ENCODE measurements around the gene KRTAP4-12.
"Not testable (repeated sequence)": the region's sequence is repeated elsewhere in the genome, so short reads cannot be mapped to it uniquely, and the experiment has no call there.

Gene KRTAP4-12

GRCh38 chr17:41123292-41123990 is 541 bp downstream of the KRTAP4-12 start:
- DNase-seq: not testable (repeated sequence)

GRCh38 chr17:41121742-41122141 is 2.2 kb downstream of the KRTAP4-12 start:
- DNase-seq: no peak

GRCh38 chr17:41119696-41120690 is 4.0 kb downstream of the KRTAP4-12 start:
- not testable (repeated sequence) for DNase-seq

GRCh38 chr17:41118721-41119120 is 5.3 kb downstream of the KRTAP4-12 start:
- no peak for DNase-seq

GRCh38 chr17:41117846-41118386 is 6.1 kb downstream of the KRTAP4-12 start, which contains the start of gene KRTAP4-11:
Gene KRTAP4-11 (minus strand): TSS chr17:41118373. CDS start chr17:41118315, 58 bp downstream.
- DNase-seq: not testable (repeated sequence)

GRCh38 chr17:41116297-41116696 is 7.7 kb downstream of the KRTAP4-12 start:
- no peak for DNase-seq

GRCh38 chr17:41111151-41111885 is 12.7 kb downstream of the KRTAP4-12 start:
- no peak for DNase-seq

GRCh38 chr17:41108728-41109386 is 15.1 kb downstream of the KRTAP4-12 start:
- not testable (repeated sequence) for DNase-seq

GRCh38 chr17:41107941-41108450 is 16.0 kb downstream of the KRTAP4-12 start:
- DNase-seq: no peak

- not testable (repeated sequence) for DNase-seq
Measured at GRCh38 chr17:41105347-41105746, 18.6 kb downstream of the KRTAP4-12 start, which contains the start of gene KRTAP4-9. Gene KRTAP4-9 (plus strand): TSS chr17:41105389. CDS start chr17:41105389, 0 bp downstream.

- DNase-seq: not testable (repeated sequence)
Measured at GRCh38 chr17:41104386-41105038, 19.5 kb downstream of the KRTAP4-12 start.

GRCh38 chr17:41103896-41104295 is 20.1 kb downstream of the KRTAP4-12 start:
- no peak for DNase-seq

GRCh38 chr17:41101586-41102259 is 22.3 kb downstream of the KRTAP4-12 start, which contains the start of gene KRTAP4-16:
Gene KRTAP4-16 (minus strand): TSS chr17:41102209. CDS start chr17:41102209, 0 bp downstream.
- no peak for DNase-seq

- DNase-seq: not testable (repeated sequence)
Measured at GRCh38 chr17:41099682-41100480, 24.1 kb downstream of the KRTAP4-12 start.

GRCh38 chr17:41098481-41098880 is 25.5 kb downstream of the KRTAP4-12 start:
- DNase-seq: no peak

- no peak for DNase-seq
Measured at GRCh38 chr17:41098042-41098441, 25.9 kb downstream of the KRTAP4-12 start, which contains the start of gene KRTAP4-8. Gene KRTAP4-8 (minus strand): TSS chr17:41098142. CDS start chr17:41098084, 58 bp downstream.

- no peak for DNase-seq
Measured at GRCh38 chr17:41096055-41096454, 27.9 kb downstream of the KRTAP4-12 start.

- not testable (repeated sequence) for DNase-seq
Measured at GRCh38 chr17:41088760-41089352, 35.1 kb downstream of the KRTAP4-12 start.

Measured in NCI-H524 treated with DMSO at 0.1 percent for 48 hours (cell line).